ENCODE results near the gene FRMPD1.

Gene FRMPD1

GRCh38 chr9:37706290-37706689, 55.5 kb downstream of the FRMPD1 start:
- no peak overlapping the region for H2AK5ac ChIP-seq (ENCODE audit: low read depth, low read length)
- no peak overlapping the region for H2BK5ac ChIP-seq (ENCODE audit: low read length)
- H3K9ac ChIP-seq (ENCODE audit: low read depth, low read length, poor library complexity): no peak overlapping the region

DNA sequence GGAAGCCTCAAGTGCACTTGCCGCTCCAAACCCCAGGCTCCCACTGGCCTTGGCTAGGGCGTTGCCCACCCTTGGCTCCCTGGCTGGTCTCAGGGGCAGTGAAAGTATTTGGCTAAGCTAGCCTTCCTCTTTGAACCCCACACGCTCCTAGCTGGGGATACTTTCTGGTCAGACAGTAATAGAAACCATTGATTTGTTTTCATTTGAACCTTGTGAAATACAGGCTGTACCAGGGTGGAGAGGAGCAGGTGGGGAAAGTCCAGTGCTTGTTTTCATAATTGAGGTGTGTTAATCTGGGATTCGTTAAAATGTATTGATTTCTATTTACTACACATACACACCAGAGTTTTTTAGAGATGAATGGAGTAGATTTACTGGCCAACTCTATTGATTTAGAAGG, 57.0 kb downstream of the FRMPD1 start:
- Histone ChIP-seq H4K8ac (ENCODE audit: low read depth, low read length) (no peak overlapping the region), H3K27me3 (ENCODE audit: control insufficient read depth in 3 of 3, insufficient read depth in 3 of 3, low read depth in 1 of 3, low read length in 3 of 3) (peaks cover 0 to 30% (median 0%) of the 10 kb centered on the region in 3 experiments), H2BK120ac (ENCODE audit: low read depth, low read length) (no peak overlapping the region), H3K79me1 (ENCODE audit: low read depth, low read length) (no peaks in the 10 kb centered on the region), H3K14ac (ENCODE audit: low read length) (no peak overlapping the region), H2BK12ac (ENCODE audit: low read length) (no peak overlapping the region), H3K36me3 (replicated peaks in 1 of 2; ENCODE audit: control insufficient read depth in 2 of 2, insufficient read depth in 2 of 2, low read length in 2 of 2) (no peaks in the 10 kb centered on the region), H3K4me1 (ENCODE audit: control insufficient read depth in 2 of 2, insufficient read depth in 1 of 2, low read depth in 1 of 2, low read length in 2 of 2) (no peaks in the 10 kb centered on the region), H2BK5ac (ENCODE audit: low read length) (no peak overlapping the region), H2BK15ac (ENCODE audit: low read length) (no peak overlapping the region), H3K27ac (replicated peaks; ENCODE audit: low read length) (no peak overlapping the region), H2AFZ (ENCODE audit: low read length) (no peak overlapping the region), H3K18ac (ENCODE audit: low read length) (no peak overlapping the region), H4K91ac (ENCODE audit: low read depth, low read length, poor library complexity) (no peak overlapping the region), H3K4me3 (ENCODE audit: low read length in 2 of 2) (no peak overlapping the region), H3K4me2 (ENCODE audit: insufficient read depth, low read length, poor library complexity, severe bottlenecking) (no peak overlapping the region), H3K23ac (ENCODE audit: low read depth, low read length, poor library complexity) (no peak overlapping the region), H3K4ac (ENCODE audit: low read length) (no peak overlapping the region), H3K9ac (ENCODE audit: low read depth, low read length, poor library complexity) (no peak overlapping the region), H3K9me3 (replicated peaks in 1 of 2; ENCODE audit: control insufficient read depth in 2 of 2, insufficient read depth in 1 of 2, low read depth in 1 of 2, low read length in 2 of 2) (no peaks in the 10 kb centered on the region), H2AK5ac (ENCODE audit: low read depth, low read length) (no peak overlapping the region)
- WGBS, 2 donors (ENCODE audit: extremely low coverage in 2 of 2, insufficient read length in 2 of 2, insufficient replicate concordance in 1 of 2): no CpG with 5 or more reads among the region's 4 CpGs
- DNase-seq (ENCODE audit: low spot score): no peak

More at GRCh38 chr9:37706290-37706689, 55.5 kb downstream of the FRMPD1 start:
- Histone ChIP-seq H2BK15ac (ENCODE audit: low read length) (no peak overlapping the region), H3K36me3 (replicated peaks in 1 of 2; ENCODE audit: control insufficient read depth in 2 of 2, insufficient read depth in 2 of 2, low read length in 2 of 2) (no peaks in the 10 kb centered on the region), H3K9me3 (replicated peaks in 1 of 2; ENCODE audit: control insufficient read depth in 2 of 2, insufficient read depth in 1 of 2, low read depth in 1 of 2, low read length in 2 of 2) (no peaks in the 10 kb centered on the region), H3K18ac (ENCODE audit: low read length) (no peak overlapping the region), H2BK12ac (ENCODE audit: low read length) (no peak overlapping the region), H3K4me1 (ENCODE audit: control insufficient read depth in 2 of 2, insufficient read depth in 1 of 2, low read depth in 1 of 2, low read length in 2 of 2) (no peaks in the 10 kb centered on the region), H4K91ac (ENCODE audit: low read depth, low read length, poor library complexity) (no peak overlapping the region), H3K14ac (ENCODE audit: low read length) (no peak overlapping the region), H3K79me1 (ENCODE audit: low read depth, low read length) (no peaks in the 10 kb centered on the region), H2AFZ (ENCODE audit: low read length) (no peak overlapping the region), H3K23ac (ENCODE audit: low read depth, low read length, poor library complexity) (no peak overlapping the region), H3K4me2 (ENCODE audit: insufficient read depth, low read length, poor library complexity, severe bottlenecking) (no peak overlapping the region), H4K8ac (ENCODE audit: low read depth, low read length) (no peak overlapping the region), H3K4ac (ENCODE audit: low read length) (no peak overlapping the region), H3K27me3 (ENCODE audit: control insufficient read depth in 3 of 3, insufficient read depth in 3 of 3, low read depth in 1 of 3, low read length in 3 of 3) (peaks cover 0 to 39% (median 0%) of the 10 kb centered on the region in 3 experiments), H2BK120ac (ENCODE audit: low read depth, low read length) (no peak overlapping the region), H3K4me3 (ENCODE audit: low read length in 2 of 2) (no peak overlapping the region), H3K27ac (replicated peaks; ENCODE audit: low read length) (no peak overlapping the region)
- no peak for DNase-seq (ENCODE audit: low spot score)
- WGBS, 2 donors (ENCODE audit: extremely low coverage in 2 of 2, insufficient read length in 2 of 2, insufficient replicate concordance in 1 of 2): no CpG with 5 or more reads among the region's 3 CpGs

- Histone ChIP-seq H2BK12ac (ENCODE audit: low read length) (no peak overlapping the region), H3K23ac (ENCODE audit: low read depth, low read length, poor library complexity) (no peak overlapping the region), H3K9ac (ENCODE audit: low read depth, low read length, poor library complexity) (no peak overlapping the region), H3K4me3 (ENCODE audit: low read length in 2 of 2) (no peak overlapping the region), H4K91ac (ENCODE audit: low read depth, low read length, poor library complexity) (no peak overlapping the region), H2AFZ (ENCODE audit: low read length) (no peak overlapping the region), H3K9me3 (replicated peaks in 1 of 2; ENCODE audit: control insufficient read depth in 2 of 2, insufficient read depth in 1 of 2, low read depth in 1 of 2, low read length in 2 of 2) (no peaks in the 10 kb centered on the region), H3K27me3 (ENCODE audit: control insufficient read depth in 3 of 3, insufficient read depth in 3 of 3, low read depth in 1 of 3, low read length in 3 of 3) (peaks cover 0 to 35% (median 0%) of the 10 kb centered on the region in 3 experiments), H2BK5ac (ENCODE audit: low read length) (no peak overlapping the region), H4K8ac (ENCODE audit: low read depth, low read length) (no peak overlapping the region), H3K36me3 (replicated peaks in 1 of 2; ENCODE audit: control insufficient read depth in 2 of 2, insufficient read depth in 2 of 2, low read length in 2 of 2) (no peaks in the 10 kb centered on the region), H3K14ac (ENCODE audit: low read length) (no peak overlapping the region), H3K4me2 (ENCODE audit: insufficient read depth, low read length, poor library complexity, severe bottlenecking) (no peak overlapping the region), H3K18ac (ENCODE audit: low read length) (no peak overlapping the region), H3K4me1 (ENCODE audit: control insufficient read depth in 2 of 2, insufficient read depth in 1 of 2, low read depth in 1 of 2, low read length in 2 of 2) (no peaks in the 10 kb centered on the region), H3K4ac (ENCODE audit: low read length) (no peak overlapping the region), H3K79me1 (ENCODE audit: low read depth, low read length) (no peaks in the 10 kb centered on the region), H2BK120ac (ENCODE audit: low read depth, low read length) (no peak overlapping the region), H2BK15ac (ENCODE audit: low read length) (no peak overlapping the region), H3K27ac (replicated peaks; ENCODE audit: low read length) (no peak overlapping the region), H2AK5ac (ENCODE audit: low read depth, low read length) (no peak overlapping the region)
- no CpG with 5 or more reads among the region's 3 CpGs for WGBS, 2 donors (ENCODE audit: extremely low coverage in 2 of 2, insufficient read length in 2 of 2, insufficient replicate concordance in 1 of 2)
- DNase-seq (ENCODE audit: low spot score): no peak
Measured at GRCh38 chr9:37710046-37710445, 59.3 kb downstream of the FRMPD1 start.

DNA sequence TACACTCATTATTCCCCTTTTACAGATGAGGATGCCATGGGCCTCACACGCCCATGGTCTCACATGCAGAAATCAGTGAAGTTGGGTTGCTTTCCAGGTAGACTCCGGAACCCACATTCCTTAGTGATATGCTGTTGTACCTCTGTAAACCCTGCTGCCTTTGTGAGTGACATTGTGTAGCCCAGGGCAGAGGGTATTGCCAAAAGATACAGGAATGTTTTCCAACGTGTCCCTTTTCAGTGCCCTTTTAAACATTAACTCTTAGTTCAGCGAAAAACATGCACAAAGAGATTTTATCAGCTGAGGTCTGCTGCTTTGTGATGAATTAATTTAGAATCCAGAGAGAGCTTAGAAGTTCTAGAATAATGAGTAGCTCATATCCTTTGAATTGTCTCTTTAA, 64.5 kb downstream of the FRMPD1 start:
- H3K14ac ChIP-seq (ENCODE audit: low read length): no peak overlapping the region
- no peaks in the 10 kb centered on the region for H3K4me1 ChIP-seq (ENCODE audit: control insufficient read depth in 2 of 2, insufficient read depth in 1 of 2, low read depth in 1 of 2, low read length in 2 of 2)
- H3K27me3 ChIP-seq (ENCODE audit: control insufficient read depth in 3 of 3, insufficient read depth in 3 of 3, low read depth in 1 of 3, low read length in 3 of 3): peaks cover 0 to 32% (median 0%) of the 10 kb centered on the region in 3 experiments
- H4K91ac ChIP-seq (ENCODE audit: low read depth, low read length, poor library complexity): no peak overlapping the region
- no peak overlapping the region for H3K4me3 ChIP-seq (ENCODE audit: low read length in 2 of 2)
- H3K18ac ChIP-seq (ENCODE audit: low read length): no peak overlapping the region
- no peak overlapping the region for H2AFZ ChIP-seq (ENCODE audit: low read length)
- H3K9me3 ChIP-seq (replicated peaks in 1 of 2; ENCODE audit: control insufficient read depth in 2 of 2, insufficient read depth in 1 of 2, low read depth in 1 of 2, low read length in 2 of 2): no peaks in the 10 kb centered on the region
- H2BK120ac ChIP-seq (ENCODE audit: low read depth, low read length): no peak overlapping the region
- no peak overlapping the region for H3K27ac ChIP-seq (replicated peaks; ENCODE audit: low read length)
- no peak overlapping the region for H2BK12ac ChIP-seq (ENCODE audit: low read length)
- H3K23ac ChIP-seq (ENCODE audit: low read depth, low read length, poor library complexity): no peak overlapping the region
- no peak for DNase-seq (ENCODE audit: low spot score)
- H3K9ac ChIP-seq (ENCODE audit: low read depth, low read length, poor library complexity): no peak overlapping the region
- no peaks in the 10 kb centered on the region for H3K36me3 ChIP-seq (replicated peaks in 1 of 2; ENCODE audit: control insufficient read depth in 2 of 2, insufficient read depth in 2 of 2, low read length in 2 of 2)
- no peak overlapping the region for H4K8ac ChIP-seq (ENCODE audit: low read depth, low read length)
- no peak overlapping the region for H2AK5ac ChIP-seq (ENCODE audit: low read depth, low read length)
- no peaks in the 10 kb centered on the region for H3K79me1 ChIP-seq (ENCODE audit: low read depth, low read length)
- no CpG with 5 or more reads among the region's 4 CpGs for WGBS, 2 donors (ENCODE audit: extremely low coverage in 2 of 2, insufficient read length in 2 of 2, insufficient replicate concordance in 1 of 2)
- H2BK5ac ChIP-seq (ENCODE audit: low read length): no peak overlapping the region
- H3K4ac ChIP-seq (ENCODE audit: low read length): no peak overlapping the region
- H3K4me2 ChIP-seq (ENCODE audit: insufficient read depth, low read length, poor library complexity, severe bottlenecking): no peak overlapping the region
- H2BK15ac ChIP-seq (ENCODE audit: low read length): no peak overlapping the region

All from neuronal stem cell (in vitro differentiated cells).